Spleen (tissue), 11 donors: ENCODE results near the gene RNF212. TPM values are rescaled to one million over a fixed set of nuclear protein-coding genes. Genes with fewer than 3 reads are reported as not detected.
A peak's percentile ranks its signal among the peaks of the same experiment; 100 is the strongest.

ENCODE experiments used
- DNase-seq: peaks from one replicate; pipeline ENCODE4 v3.0.0-alpha.2; 2020
- H3K27ac ChIP-seq, 8 donors: fragments of 200-600 bp; sonication (generic) in 7 of 8; 1 replicate in 4 of 8; 2 replicates in 4 of 8; pipeline versions ENCODE4 v1.5.0 to v1.8.0; 2016 to 2021; ENCODE audit warnings: inconsistent platforms in 4 of 8, mild to moderate bottlenecking in 4 of 8, moderate library complexity in 1 of 8
- H3K27me3 ChIP-seq, 7 donors: fragments of 200-600 bp; sonication (generic) in 6 of 7; replicated peaks in 1 of 7; 1 replicate in 4 of 7; 2 replicates in 3 of 7; pipeline versions ENCODE4 v1.5.0 to v1.8.0; 2016 to 2021; ENCODE audit warnings: inconsistent platforms in 3 of 7, mild to moderate bottlenecking in 1 of 7
- H3K36me3 ChIP-seq, 6 donors: fragments of 200-600 bp; sonication (generic) in 5 of 6; 1 replicate in 4 of 6; 2 replicates in 2 of 6; pipeline versions ENCODE4 v1.5.0 to v1.8.0; 2016 to 2021; ENCODE audit warnings: inconsistent platforms in 2 of 6
- H3K4me1 ChIP-seq, 6 donors: fragments of 200-600 bp; sonication (generic) in 5 of 6; 1 replicate in 3 of 6; 2 replicates in 3 of 6; pipeline versions ENCODE4 v1.5.0 to v1.8.0; 2016 to 2021; ENCODE audit warnings: inconsistent platforms in 3 of 6
- H3K4me3 ChIP-seq, 8 donors: fragments of 200-600 bp; sonication (generic) in 7 of 8; 1 replicate in 4 of 8; 2 replicates in 4 of 8; pipeline versions ENCODE4 v1.5.0 to v1.8.0; 2016 to 2021; ENCODE audit warnings: inconsistent platforms in 4 of 8, mild to moderate bottlenecking in 4 of 8, moderate library complexity in 2 of 8
- H3K9me3 ChIP-seq, 8 donors: fragments of 200-600 bp; sonication (generic) in 7 of 8; 1 replicate in 4 of 8; 2 replicates in 4 of 8; pipeline versions ENCODE4 v1.5.0 to v1.8.0; 2016 to 2021; ENCODE audit warnings: inconsistent platforms in 4 of 8
- POLR2A ChIP-seq, 3 donors: fragments of 450-650 bp; IDR thresholded peaks; one replicate each; pipeline ENCODE4 v1.5.1; 2017; ENCODE audit warnings: antibody characterized with exemption in 3 of 3, mild to moderate bottlenecking in 1 of 3
- POLR2AphosphoS5 ChIP-seq, 3 donors: sonication (generic); formaldehyde crosslinking; IDR thresholded peaks; one replicate each; pipeline ENCODE4 v1.5.1; 2017; ENCODE audit warnings: antibody characterized with exemption in 3 of 3
- WGBS, 5 donors: extraction: QIAGEN DNeasy Blood & Tissue Kit in 3 of 5; methylation state at CpG; one replicate each; pipeline versions ENCODE4 v1.1.5 to v1.1.7; 2013 to 2018; 5-methylcytosine and 5-hydroxymethylcytosine counted together
- intact Hi-C: fragments of 100-400 bp; cut with DNase I; formaldehyde crosslinking; loops from one replicate; pipeline ENCODE4 v1.15.0; 2023; ENCODE audit warnings: low total_unique reads
- polyA plus RNA-seq, 3 donors: library from polyadenylated mRNA; stranded (reverse); fragments of 200-250 nt; gene quantifications; one replicate each; pipeline ENCODE4 v1.2.1, GENCODE V29; 2013
- small RNA-seq, 4 donors: library from RNA; depleted of rRNA; stranded (forward); fragments of <200 nt; gene quantifications; one replicate each; pipeline ENCODE3, GENCODE V24; 2016
- total RNA-seq, 7 donors: library from RNA; depleted of rRNA in 3 of 7; stranded (reverse); fragments of >200 nt in 3 of 7; fragmentation: NEBNext Ultra II Directional in 4 of 7; extraction: Animal tissue kit (Norgen Biotek cat#: 25700) in 4 of 7; gene quantifications; one replicate each; pipeline versions ENCODE4 v1.1.0 to v1.2.1, GENCODE V29; 2016 to 2021
- TF ChIP-seq, protein P1 (sequence below), 11 experiments: fragments of 200-600 bp in 7 of 11; fragments of 450-650 bp in 4 of 11; sonication (generic) in 4 of 11; IDR thresholded peaks in 8 of 11; conservative IDR thresholded peaks in 3 of 11; 1 replicate in 7 of 11; 2 replicates in 4 of 11; pipeline versions ENCODE4 v1.4.0 to v1.8.0; 2016 to 2021; ENCODE audit warnings: antibody characterized with exemption in 11 of 11, inconsistent platforms in 4 of 11, mild to moderate bottlenecking in 1 of 11
- donor health status: healthy with polysubstance abuse.
- donor health status: DM: no; HTN: no; CAD: no; lungs with moderate emphysema.
- donor health status: DM: no; HTN: no; CAD: no.
- donor health status: Bipolar disorder and iron deficiency.
- donor health status: healthy.
- donor health status: DM: no; HTN: no; CAD: no.
- donor health status: DM: yes; HTN: yes; CAD: no.

Gene RNF212
- total and polyA plus RNA-seq, 10 donors: 0.46 to 5.6 (median 2.2) TPM

DNA sequence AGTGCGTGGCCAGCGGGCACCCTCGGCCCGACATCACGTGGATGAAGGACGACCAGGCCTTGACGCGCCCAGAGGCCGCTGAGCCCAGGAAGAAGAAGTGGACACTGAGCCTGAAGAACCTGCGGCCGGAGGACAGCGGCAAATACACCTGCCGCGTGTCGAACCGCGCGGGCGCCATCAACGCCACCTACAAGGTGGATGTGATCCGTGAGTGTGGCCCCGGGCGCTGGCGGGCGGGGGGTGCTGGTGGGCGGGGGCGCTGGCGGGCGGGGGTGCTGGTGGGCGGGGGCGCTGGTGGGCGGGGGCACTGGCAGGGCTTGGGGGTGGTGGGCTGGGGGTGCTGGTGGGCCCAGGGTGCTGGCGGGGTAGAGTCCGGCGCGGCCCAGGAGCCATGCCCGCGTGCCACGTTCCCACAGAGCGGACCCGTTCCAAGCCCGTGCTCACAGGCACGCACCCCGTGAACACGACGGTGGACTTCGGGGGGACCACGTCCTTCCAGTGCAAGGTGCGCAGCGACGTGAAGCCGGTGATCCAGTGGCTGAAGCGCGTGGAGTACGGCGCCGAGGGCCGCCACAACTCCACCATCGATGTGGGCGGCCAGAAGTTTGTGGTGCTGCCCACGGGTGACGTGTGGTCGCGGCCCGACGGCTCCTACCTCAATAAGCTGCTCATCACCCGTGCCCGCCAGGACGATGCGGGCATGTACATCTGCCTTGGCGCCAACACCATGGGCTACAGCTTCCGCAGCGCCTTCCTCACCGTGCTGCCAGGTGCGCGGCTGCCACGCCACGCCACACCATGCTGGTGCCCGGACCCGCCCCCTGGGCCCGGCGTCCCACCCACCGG lies 89.2 kb downstream of the RNF212 start:
- H3K27ac ChIP-seq: no peak overlapping the region
- peaks cover 0 to 37% (median 21%) of the 10 kb centered on the region in 6 donors for H3K4me1 ChIP-seq
- intact Hi-C loops: no loop called here
- TF ChIP-seq POLR2A (IDR thresholded peaks at IDR 0.05): no peak
- TF ChIP-seq POLR2AphosphoS5 (IDR thresholded peaks at IDR 0.05): no peak
- H3K9me3 ChIP-seq: no peaks in the 10 kb centered on the region
- no peak for DNase-seq
- WGBS, 5 donors: 93 to 97% (median 97%) methylated on average over 68 to 83 of the region's 83 CpGs
- H3K27me3 ChIP-seq: peaks cover 0 to 11% (median 4%) of the 10 kb centered on the region in 7 donors
- peaks cover 0 to 26% (median 14%) of the 10 kb centered on the region in 6 donors for H3K36me3 ChIP-seq
- no peak overlapping the region for H3K4me3 ChIP-seq

DNA sequence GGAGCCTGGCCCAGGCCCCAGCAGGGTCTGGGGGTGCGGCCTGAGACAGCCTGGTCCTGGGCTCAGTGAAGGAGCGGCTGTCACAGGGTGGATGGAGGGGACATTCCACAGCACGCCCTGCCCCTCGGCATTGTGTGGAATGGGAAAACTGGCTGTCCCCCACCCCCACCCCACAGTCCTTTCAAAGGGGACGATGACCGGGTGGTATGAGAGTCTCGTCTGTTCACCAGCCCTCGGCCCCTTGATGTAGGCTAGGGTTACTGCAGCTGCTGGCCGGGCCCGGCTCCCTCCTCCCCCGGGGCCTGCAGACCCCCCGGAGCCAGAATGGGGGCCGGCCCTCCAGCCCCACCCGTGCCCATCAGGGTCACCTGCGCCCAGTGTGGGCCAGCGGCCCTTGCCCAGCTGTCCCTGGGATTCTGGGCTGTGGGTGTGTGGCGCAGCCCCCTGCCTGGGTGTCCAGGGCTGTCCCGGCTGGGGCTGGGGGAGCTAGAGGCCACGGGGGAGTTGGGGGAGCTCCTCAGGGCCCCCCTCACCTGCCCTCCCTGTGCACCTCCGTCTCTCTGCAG lies 90.2 kb downstream of the RNF212 start:
- no peak overlapping the region for H3K27ac ChIP-seq
- H3K36me3 ChIP-seq: peaks cover 0 to 26% (median 14%) of the 10 kb centered on the region in 6 donors
- intact Hi-C loops: no loop called here
- WGBS, 5 donors: 85 to 96% (median 94%) methylated on average over 3 to 20 of the region's 20 CpGs
- no peak overlapping the region for H3K4me3 ChIP-seq
- no peaks in the 10 kb centered on the region for H3K9me3 ChIP-seq
- no peak for DNase-seq
- TF ChIP-seq POLR2A (IDR thresholded peaks at IDR 0.05) (no peak), POLR2AphosphoS5 (IDR thresholded peaks at IDR 0.05) (no peak)
- TF ChIP-seq, protein P1, sequence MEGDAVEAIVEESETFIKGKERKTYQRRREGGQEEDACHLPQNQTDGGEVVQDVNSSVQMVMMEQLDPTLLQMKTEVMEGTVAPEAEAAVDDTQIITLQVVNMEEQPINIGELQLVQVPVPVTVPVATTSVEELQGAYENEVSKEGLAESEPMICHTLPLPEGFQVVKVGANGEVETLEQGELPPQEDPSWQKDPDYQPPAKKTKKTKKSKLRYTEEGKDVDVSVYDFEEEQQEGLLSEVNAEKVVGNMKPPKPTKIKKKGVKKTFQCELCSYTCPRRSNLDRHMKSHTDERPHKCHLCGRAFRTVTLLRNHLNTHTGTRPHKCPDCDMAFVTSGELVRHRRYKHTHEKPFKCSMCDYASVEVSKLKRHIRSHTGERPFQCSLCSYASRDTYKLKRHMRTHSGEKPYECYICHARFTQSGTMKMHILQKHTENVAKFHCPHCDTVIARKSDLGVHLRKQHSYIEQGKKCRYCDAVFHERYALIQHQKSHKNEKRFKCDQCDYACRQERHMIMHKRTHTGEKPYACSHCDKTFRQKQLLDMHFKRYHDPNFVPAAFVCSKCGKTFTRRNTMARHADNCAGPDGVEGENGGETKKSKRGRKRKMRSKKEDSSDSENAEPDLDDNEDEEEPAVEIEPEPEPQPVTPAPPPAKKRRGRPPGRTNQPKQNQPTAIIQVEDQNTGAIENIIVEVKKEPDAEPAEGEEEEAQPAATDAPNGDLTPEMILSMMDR (IDR thresholded peaks at IDR 0.05 in 8 of 11, conservative IDR thresholded peaks at IDR 0.05 in 3 of 11): no peak
- H3K4me1 ChIP-seq: peaks cover 0 to 37% (median 21%) of the 10 kb centered on the region in 6 donors
- peaks cover 0 to 1% (median 0%) of the 10 kb centered on the region in 7 donors for H3K27me3 ChIP-seq

DNA sequence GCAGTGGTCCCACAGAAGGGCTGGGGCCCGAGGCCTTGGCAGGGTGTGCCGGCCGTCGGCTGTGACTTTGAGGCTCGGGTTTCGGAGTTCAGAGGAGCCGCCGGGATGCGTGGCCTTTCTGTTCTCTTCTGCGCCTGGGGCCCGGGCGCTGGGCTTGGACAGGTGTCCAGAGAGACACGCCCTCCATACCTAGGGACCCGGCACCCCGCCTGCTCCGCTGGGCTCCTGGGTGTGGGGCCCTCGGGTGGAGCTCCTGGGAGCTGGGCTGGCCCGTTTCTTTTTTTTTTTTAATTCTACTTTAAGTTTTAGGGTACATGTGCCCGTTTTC lies 90.7 kb downstream of the RNF212 start:
- no peak overlapping the region for H3K4me3 ChIP-seq
- intact Hi-C loops: no loop called here
- no peaks in the 10 kb centered on the region for H3K9me3 ChIP-seq
- DNase-seq: no peak
- no peak for TF ChIP-seq POLR2A (IDR thresholded peaks at IDR 0.05)
- TF ChIP-seq, protein P1 (IDR thresholded peaks at IDR 0.05 in 8 of 11, conservative IDR thresholded peaks at IDR 0.05 in 3 of 11): no peak
- no peak for TF ChIP-seq POLR2AphosphoS5 (IDR thresholded peaks at IDR 0.05)
- H3K4me1 ChIP-seq: peaks cover 0 to 37% (median 21%) of the 10 kb centered on the region in 6 donors
- 90 to 94% (median 93%) methylated on average over 10 to 19 of the region's 19 CpGs for WGBS, 5 donors
- no peak overlapping the region for H3K27ac ChIP-seq
- H3K27me3 ChIP-seq: no peaks in the 10 kb centered on the region
- H3K36me3 ChIP-seq: peaks cover 0 to 26% (median 14%) of the 10 kb centered on the region in 6 donors

- no peak overlapping the region for H3K4me3 ChIP-seq
- peaks cover 0 to 26% (median 14%) of the 10 kb centered on the region in 6 donors for H3K36me3 ChIP-seq
- 89 to 96% (median 93%) methylated on average over 30 to 46 of the region's 46 CpGs for WGBS, 5 donors
- H3K4me1 ChIP-seq: peaks cover 0 to 37% (median 21%) of the 10 kb centered on the region in 6 donors
- no peaks in the 10 kb centered on the region for H3K9me3 ChIP-seq
- DNase-seq: no peak
- intact Hi-C loops: no loop called here
- H3K27ac ChIP-seq: peak overlapping the region in 1 of 8 donors; percentile 54
- TF ChIP-seq, protein P1 (IDR thresholded peaks at IDR 0.05 in 8 of 11, conservative IDR thresholded peaks at IDR 0.05 in 3 of 11): no peak
- TF ChIP-seq POLR2A (IDR thresholded peaks at IDR 0.05) (no peak), POLR2AphosphoS5 (IDR thresholded peaks at IDR 0.05) (no peak)
- H3K27me3 ChIP-seq: no peaks in the 10 kb centered on the region
Measured at GRCh38 chr4:1022051-1022738, 91.2 kb downstream of the RNF212 start.

Small RNAs within 50 kb of the gene (small RNA-seq; reads per million reads assigned to genes)
- 0 reads per million in 4 donors for gene RF00554

Other genes starting within 250 kb of the RNF212 start
- 100 to 1,000 TPM; 154 to 212 (median 179) TPM for gene GAK, start 181.2 kb downstream of the RNF212 start, total RNA-seq
- gene GAK, start 181.2 kb downstream of the RNF212 start, polyA plus RNA-seq: 100 to 1,000 TPM; 112 to 249 (median 203) TPM
- 10 to 100 TPM; 38.2 to 76.8 (median 56.6) TPM for gene TMEM175, start 181.1 kb downstream of the RNF212 start, total RNA-seq
- gene TMEM175, start 181.1 kb downstream of the RNF212 start, polyA plus RNA-seq: 10 to 100 TPM; 59.4 to 83.9 (median 78.6) TPM
- 10 to 100 TPM; 13.6 to 26.3 (median 17.0) TPM for gene DGKQ, start 140.0 kb downstream of the RNF212 start, total RNA-seq
- gene DGKQ, start 140.0 kb downstream of the RNF212 start, polyA plus RNA-seq: 10 to 100 TPM in 1 of 3 donors, 1 to 10 TPM in 2; 6.3 to 15.4 (median 9.3) TPM
- gene IDUA, start 126.5 kb downstream of the RNF212 start, total RNA-seq: 10 to 100 TPM; 18.3 to 58.3 (median 37.9) TPM
- gene IDUA, start 126.5 kb downstream of the RNF212 start, polyA plus RNA-seq: 10 to 100 TPM; 11.5 to 26.5 (median 19.1) TPM
- gene SLC26A1, start 120.2 kb downstream of the RNF212 start, total RNA-seq: under 1 TPM in 6 of 7 donors, not detected in 1; 0.07 to 0.68 (median 0.19) TPM
- gene SLC26A1, start 120.2 kb downstream of the RNF212 start, polyA plus RNA-seq: under 1 TPM; 0.24 to 0.48 (median 0.30) TPM
- gene FGFRL1, start 101.9 kb downstream of the RNF212 start, total RNA-seq: 10 to 100 TPM in 5 of 7 donors, 1 to 10 TPM in 2; 7.9 to 20.6 (median 13.2) TPM
- gene FGFRL1, start 101.9 kb downstream of the RNF212 start, polyA plus RNA-seq: 1 to 10 TPM; 1.4 to 4.6 (median 1.5) TPM
- 10 to 100 TPM; 15.5 to 51.3 (median 43.7) TPM for gene SPON2, start 59.0 kb upstream of the RNF212 start, total RNA-seq
- 10 to 100 TPM in 2 of 3 donors, 1 to 10 TPM in 1; 8.3 to 29.8 (median 11.7) TPM for gene SPON2, start 59.0 kb upstream of the RNF212 start, polyA plus RNA-seq
- gene CTBP1, start 135.6 kb upstream of the RNF212 start, total RNA-seq: 100 to 1,000 TPM; 162 to 226 (median 196) TPM
- 100 to 1,000 TPM; 101 to 176 (median 123) TPM for gene CTBP1, start 135.6 kb upstream of the RNF212 start, polyA plus RNA-seq
- gene MAEA, start 176.3 kb upstream of the RNF212 start, total RNA-seq: 100 to 1,000 TPM in 1 of 7 donors, 10 to 100 TPM in 6; 64.3 to 112 (median 85.6) TPM
- 10 to 100 TPM; 46.6 to 76.5 (median 58.8) TPM for gene MAEA, start 176.3 kb upstream of the RNF212 start, polyA plus RNA-seq
- gene UVSSA, start 233.6 kb upstream of the RNF212 start, total RNA-seq: 10 to 100 TPM; 23.9 to 54.0 (median 37.1) TPM
- 10 to 100 TPM in 2 of 3 donors, 1 to 10 TPM in 1; 3.0 to 15.5 (median 10.3) TPM for gene UVSSA, start 233.6 kb upstream of the RNF212 start, polyA plus RNA-seq